ENCODE measurements around the gene DCST1.
A peak's percentile ranks its signal among the peaks of the same experiment; 100 is the strongest.

Gene DCST1

DNA sequence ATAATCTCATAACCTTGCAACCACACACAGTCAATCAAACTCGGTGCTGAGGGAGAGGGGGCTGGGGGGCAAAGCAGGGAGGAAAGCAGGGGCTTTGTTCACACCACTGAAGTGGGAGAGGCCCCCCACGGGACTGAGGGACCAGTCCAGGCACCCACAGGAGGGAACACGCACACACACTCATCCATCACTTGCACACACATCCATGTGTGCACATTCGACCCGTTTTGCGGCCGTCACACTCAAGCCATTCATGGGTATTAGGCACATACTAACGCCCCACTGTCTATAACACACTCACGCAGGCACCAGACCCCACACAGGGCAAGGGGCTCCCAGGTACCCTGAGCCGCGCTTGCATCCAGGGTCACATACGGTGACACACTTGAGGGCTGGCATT lies 59.0 kb downstream of the DCST1 start:
- DNase-seq, result no peak

DNA sequence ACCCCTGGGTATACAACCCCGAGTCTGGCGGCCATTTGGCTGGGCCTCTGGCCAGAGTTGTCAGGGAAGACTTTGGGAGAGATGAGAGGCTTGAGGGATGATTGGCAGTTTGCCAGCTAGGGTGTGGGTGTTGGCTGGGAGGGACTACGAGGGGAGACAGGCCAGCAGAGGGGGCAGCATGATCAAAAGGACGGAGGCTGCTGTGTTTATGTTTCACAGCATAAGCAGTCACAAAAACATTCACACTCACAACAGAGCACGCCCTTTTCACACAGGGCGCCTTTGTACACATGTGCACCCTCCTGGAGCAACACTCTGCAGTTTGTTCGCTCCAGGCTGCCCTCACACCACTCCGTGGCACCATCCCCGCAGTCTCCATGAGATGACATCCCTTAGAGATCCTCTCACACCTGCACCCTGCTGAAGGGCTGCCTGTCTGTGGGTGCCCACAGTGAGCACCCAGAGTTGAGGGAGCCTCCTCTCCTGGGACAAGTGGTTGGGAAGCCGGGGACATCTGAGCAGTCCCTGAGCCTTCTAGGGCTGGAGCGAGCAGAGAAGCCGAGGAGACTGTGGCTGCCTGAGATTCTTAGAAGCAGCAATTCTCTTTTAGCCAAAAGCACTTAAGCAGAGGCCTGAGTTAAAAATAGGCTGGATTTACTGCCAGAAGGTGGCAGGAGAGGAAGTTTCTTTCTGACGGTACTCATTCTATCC lies 60.4 kb downstream of the DCST1 start:
- DNase-seq, result peak in 1 of 2 donors; percentile 32

DNA sequence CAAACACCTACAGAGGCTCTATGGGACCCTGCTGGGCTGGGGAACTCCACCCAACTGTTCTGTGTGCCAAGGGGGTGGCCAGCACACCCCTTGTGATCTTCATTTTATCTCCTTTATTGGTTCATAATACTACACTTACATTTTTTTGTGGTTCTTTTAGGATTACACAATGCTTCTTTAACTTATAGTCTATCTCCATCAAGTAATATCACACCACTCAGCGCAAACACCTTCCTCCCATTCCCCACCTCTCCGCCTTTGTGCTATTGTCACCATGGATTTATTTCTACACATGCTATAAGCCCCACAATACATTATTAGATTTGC lies 61.0 kb downstream of the DCST1 start:
- no peak for DNase-seq

DNA sequence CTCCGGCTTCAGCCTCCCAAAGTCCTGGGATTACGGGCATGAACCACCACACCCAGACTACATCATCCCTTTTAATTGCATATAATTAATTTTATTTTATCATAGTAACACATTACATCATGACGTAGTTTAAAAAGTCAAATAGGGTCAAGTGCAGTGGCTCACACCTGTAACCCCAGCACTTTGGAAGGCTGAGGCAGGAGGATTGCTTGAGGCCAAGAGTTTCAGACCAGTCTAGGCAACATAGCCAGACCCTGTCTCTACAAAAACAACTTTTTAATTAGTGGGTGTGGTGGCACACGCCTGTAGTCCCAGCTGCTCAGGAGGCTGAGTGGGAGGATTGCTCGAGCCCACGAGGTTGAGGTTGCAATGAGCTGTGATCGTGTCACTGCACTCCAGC lies 65.7 kb downstream of the DCST1 start:
- DNase-seq, result no peak

Measured in inflammatory macrophage treated with lipopolysaccharide for 1 hour (primary cell).